Measurements from ENCODE around the gene NGF. TPM values are rescaled to one million over a fixed set of nuclear protein-coding genes. Genes with fewer than 3 reads are reported as not detected.
"Not testable (repeated sequence)": the region's sequence is repeated elsewhere in the genome, so short reads cannot be mapped to it uniquely, and the experiment has no call there.

Gene NGF
- total RNA-seq, 1 donor from 2014 or later = 12.9 TPM

DNA sequence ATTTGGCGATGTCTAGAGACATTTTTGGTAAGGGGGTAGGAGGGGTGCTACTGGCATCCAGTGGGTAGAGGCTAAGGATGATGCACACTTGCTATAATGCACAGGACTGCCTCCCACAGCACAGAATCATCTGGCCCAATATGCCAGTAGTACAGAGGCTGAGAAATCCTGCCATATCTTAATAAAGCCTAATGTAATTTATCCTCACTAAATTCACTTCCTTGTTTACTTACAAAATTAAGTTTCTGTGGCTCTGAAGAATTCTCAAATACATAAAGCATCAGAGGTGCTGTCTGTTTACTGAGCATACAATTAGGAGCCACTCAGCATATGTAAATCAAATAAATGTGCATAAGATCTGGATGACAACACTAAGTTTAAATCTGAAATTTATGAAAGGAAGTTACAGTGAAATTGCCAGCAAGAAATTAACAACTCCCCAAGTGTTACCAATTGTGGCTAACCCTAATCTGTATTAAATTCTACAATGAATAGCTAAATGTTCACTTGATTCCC is 26.5 kb downstream of the NGF start:
- no peaks in the 10 kb centered on the region for H3K36me3 ChIP-seq (ENCODE audit: insufficient read depth, low read length)
- no peaks in the 10 kb centered on the region for H3K27me3 ChIP-seq (ENCODE audit: insufficient read depth, low read length)
- no peaks in the 10 kb centered on the region for H4K20me1 ChIP-seq (ENCODE audit: insufficient read depth, low read length)
- Mint-ChIP-seq H3K27ac (ENCODE audit: unreplicated experiment) (no peak overlapping the region), H3K9me3 (ENCODE audit: unreplicated experiment) (peaks cover 6% of the 10 kb centered on the region), H3K4me3 (ENCODE audit: unreplicated experiment) (no peak overlapping the region), H3K27me3 (ENCODE audit: low read depth, unreplicated experiment) (no peaks in the 10 kb centered on the region), H3K36me3 (ENCODE audit: low read depth, unreplicated experiment) (peaks cover 3% of the 10 kb centered on the region), H3K4me1 (ENCODE audit: low read depth, unreplicated experiment) (peaks cover 40% of the 10 kb centered on the region)
- TF ChIP-seq, protein P1, sequence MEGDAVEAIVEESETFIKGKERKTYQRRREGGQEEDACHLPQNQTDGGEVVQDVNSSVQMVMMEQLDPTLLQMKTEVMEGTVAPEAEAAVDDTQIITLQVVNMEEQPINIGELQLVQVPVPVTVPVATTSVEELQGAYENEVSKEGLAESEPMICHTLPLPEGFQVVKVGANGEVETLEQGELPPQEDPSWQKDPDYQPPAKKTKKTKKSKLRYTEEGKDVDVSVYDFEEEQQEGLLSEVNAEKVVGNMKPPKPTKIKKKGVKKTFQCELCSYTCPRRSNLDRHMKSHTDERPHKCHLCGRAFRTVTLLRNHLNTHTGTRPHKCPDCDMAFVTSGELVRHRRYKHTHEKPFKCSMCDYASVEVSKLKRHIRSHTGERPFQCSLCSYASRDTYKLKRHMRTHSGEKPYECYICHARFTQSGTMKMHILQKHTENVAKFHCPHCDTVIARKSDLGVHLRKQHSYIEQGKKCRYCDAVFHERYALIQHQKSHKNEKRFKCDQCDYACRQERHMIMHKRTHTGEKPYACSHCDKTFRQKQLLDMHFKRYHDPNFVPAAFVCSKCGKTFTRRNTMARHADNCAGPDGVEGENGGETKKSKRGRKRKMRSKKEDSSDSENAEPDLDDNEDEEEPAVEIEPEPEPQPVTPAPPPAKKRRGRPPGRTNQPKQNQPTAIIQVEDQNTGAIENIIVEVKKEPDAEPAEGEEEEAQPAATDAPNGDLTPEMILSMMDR (IDR thresholded peaks at IDR 0.05; ENCODE audit: insufficient read depth, low read depth, low read length) = no peak
- TF ChIP-seq EZH2 (IDR thresholded peaks at IDR 0.05; ENCODE audit: insufficient read depth, low read length) = no peak
- no peaks in the 10 kb centered on the region for H3K9me3 ChIP-seq (ENCODE audit: insufficient read depth, low read depth, low read length)
- peaks cover 14% of the 10 kb centered on the region for H3K4me1 ChIP-seq (ENCODE audit: insufficient read depth, low read length)
- no peak overlapping the region for H2AFZ ChIP-seq (ENCODE audit: low read depth, low read length)
- H3K27ac ChIP-seq (ENCODE audit: low read depth, low read length) = no peak overlapping the region
- no peaks in the 10 kb centered on the region for H3K79me2 ChIP-seq (ENCODE audit: insufficient read depth, low read length)
- no peak overlapping the region for H3K4me2 ChIP-seq (ENCODE audit: low read length)
- DNase-seq (ENCODE audit: low read depth) (no peak), FAIRE-seq (peak; percentile 29)
- no peak overlapping the region for H3K4me3 ChIP-seq (ENCODE audit: insufficient read depth, low read depth, low read length)
- H3K9ac ChIP-seq (ENCODE audit: low read length) = no peak overlapping the region

DNA sequence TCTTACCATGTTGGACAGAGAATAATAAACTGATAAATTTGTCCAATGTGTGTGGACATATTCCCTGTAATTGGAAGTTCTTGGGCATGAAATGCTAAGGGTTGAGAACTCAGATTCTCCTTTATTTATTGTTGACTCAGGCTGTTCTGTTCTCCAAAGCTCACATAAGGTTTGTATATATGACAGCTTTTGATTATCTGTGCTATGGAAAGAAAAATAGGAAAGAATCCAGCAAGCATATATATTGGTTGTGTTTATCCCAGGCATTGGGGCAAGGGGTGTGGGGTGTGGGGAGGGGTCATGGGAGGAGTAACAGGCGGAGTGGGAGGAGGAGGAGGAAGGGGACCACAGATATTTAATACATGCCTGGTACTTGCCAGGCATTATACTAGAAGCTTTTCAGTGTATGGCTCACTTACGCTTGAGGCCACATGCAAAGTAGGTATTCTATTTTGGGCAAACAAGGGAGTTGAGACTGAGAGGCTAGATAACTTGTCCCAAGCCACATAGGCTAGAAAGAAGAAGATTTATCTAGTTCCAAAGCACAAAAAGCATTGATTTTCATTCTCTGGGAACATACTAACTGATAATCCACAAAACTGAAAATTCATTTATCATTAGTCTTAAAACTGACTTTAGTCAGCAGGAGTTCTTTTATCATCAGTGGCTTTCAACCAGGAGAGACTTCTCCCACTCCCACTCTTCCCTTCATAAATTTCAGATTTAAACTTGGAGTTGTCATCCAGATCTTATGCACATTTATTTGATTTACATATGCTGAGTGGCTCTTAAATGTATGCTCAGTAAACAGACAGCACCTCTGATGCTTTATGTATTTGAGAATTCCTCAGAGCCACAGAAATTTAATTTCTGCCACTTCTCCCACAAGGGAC is 27.2 kb downstream of the NGF start:
- no peak for DNase-seq (ENCODE audit: low read depth)
- peak; percentile 13 for FAIRE-seq
- H3K4me2 ChIP-seq (ENCODE audit: low read length) = no peak overlapping the region
- Mint-ChIP-seq H3K27ac (ENCODE audit: unreplicated experiment) (no peak overlapping the region), H3K36me3 (ENCODE audit: low read depth, unreplicated experiment) (peaks cover 7% of the 10 kb centered on the region), H3K4me1 (ENCODE audit: low read depth, unreplicated experiment) (peaks cover 38% of the 10 kb centered on the region), H3K4me3 (ENCODE audit: unreplicated experiment) (no peak overlapping the region), H3K27me3 (ENCODE audit: low read depth, unreplicated experiment) (no peaks in the 10 kb centered on the region), H3K9me3 (ENCODE audit: unreplicated experiment) (peaks cover 6% of the 10 kb centered on the region)
- H3K9me3 ChIP-seq (ENCODE audit: insufficient read depth, low read depth, low read length) = no peaks in the 10 kb centered on the region
- no peak overlapping the region for H2AFZ ChIP-seq (ENCODE audit: low read depth, low read length)
- no peak overlapping the region for H3K9ac ChIP-seq (ENCODE audit: low read length)
- peaks cover 14% of the 10 kb centered on the region for H3K4me1 ChIP-seq (ENCODE audit: insufficient read depth, low read length)
- H3K79me2 ChIP-seq (ENCODE audit: insufficient read depth, low read length) = no peaks in the 10 kb centered on the region
- TF ChIP-seq, protein P1 (IDR thresholded peaks at IDR 0.05; ENCODE audit: insufficient read depth, low read depth, low read length) = no peak
- TF ChIP-seq EZH2 (IDR thresholded peaks at IDR 0.05; ENCODE audit: insufficient read depth, low read length) = no peak
- H3K27me3 ChIP-seq (ENCODE audit: insufficient read depth, low read length) = no peaks in the 10 kb centered on the region
- H3K27ac ChIP-seq (ENCODE audit: low read depth, low read length) = no peak overlapping the region
- H4K20me1 ChIP-seq (ENCODE audit: insufficient read depth, low read length) = no peaks in the 10 kb centered on the region
- no peaks in the 10 kb centered on the region for H3K36me3 ChIP-seq (ENCODE audit: insufficient read depth, low read length)
- no peak overlapping the region for H3K4me3 ChIP-seq (ENCODE audit: insufficient read depth, low read depth, low read length)

DNA sequence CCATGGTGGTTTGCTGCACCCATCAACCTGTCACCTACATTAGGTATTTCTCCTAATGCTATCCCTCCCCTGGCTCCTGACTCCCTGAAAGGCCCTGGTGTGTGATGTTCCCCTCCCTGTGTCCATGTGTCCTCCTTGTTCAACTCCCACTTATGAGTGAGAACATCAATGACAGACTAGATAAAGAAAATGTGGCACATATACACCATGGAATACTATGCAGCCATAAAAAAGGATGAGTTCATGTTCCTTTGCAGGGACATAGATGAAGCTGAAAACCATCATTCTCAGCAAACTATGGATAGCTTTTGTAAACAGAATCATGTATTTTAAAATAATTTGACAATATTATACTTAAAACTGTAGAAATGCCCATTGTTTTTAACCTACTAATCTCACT is 28.5 kb downstream of the NGF start:
- not testable (repeated sequence) for H3K4me3 ChIP-seq (ENCODE audit: insufficient read depth, low read depth, low read length); H3K4me1 ChIP-seq (ENCODE audit: insufficient read depth, low read length); H4K20me1 ChIP-seq (ENCODE audit: insufficient read depth, low read length); H3K9me3 ChIP-seq (ENCODE audit: insufficient read depth, low read depth, low read length); H3K27me3 ChIP-seq (ENCODE audit: insufficient read depth, low read length); H3K9ac ChIP-seq (ENCODE audit: low read length); H2AFZ ChIP-seq (ENCODE audit: low read depth, low read length); FAIRE-seq; H3K9me3 Mint-ChIP-seq (ENCODE audit: unreplicated experiment); H3K36me3 ChIP-seq (ENCODE audit: insufficient read depth, low read length); H3K4me2 ChIP-seq (ENCODE audit: low read length); H3K4me3 Mint-ChIP-seq (ENCODE audit: unreplicated experiment); DNase-seq (ENCODE audit: low read depth); H3K27ac Mint-ChIP-seq (ENCODE audit: unreplicated experiment); H3K79me2 ChIP-seq (ENCODE audit: insufficient read depth, low read length); H3K27me3 Mint-ChIP-seq (ENCODE audit: low read depth, unreplicated experiment); H3K27ac ChIP-seq (ENCODE audit: low read depth, low read length)
- Mint-ChIP-seq H3K36me3 (ENCODE audit: low read depth, unreplicated experiment) (peaks cover 12% of the 10 kb centered on the region), H3K4me1 (ENCODE audit: low read depth, unreplicated experiment) (peaks cover 26% of the 10 kb centered on the region)
